Measurements from ENCODE around the gene CCR5. TPM values are rescaled to one million over a fixed set of nuclear protein-coding genes. Genes with fewer than 3 reads are reported as not detected.
"Not testable (repeated sequence)": the region's sequence is repeated elsewhere in the genome, so short reads cannot be mapped to it uniquely, and the experiment has no call there.

The CCR5 gene
- total and polyA plus RNA-seq, 5 donors: 0.27 to 1.7 (median 0.89) TPM

DNA sequence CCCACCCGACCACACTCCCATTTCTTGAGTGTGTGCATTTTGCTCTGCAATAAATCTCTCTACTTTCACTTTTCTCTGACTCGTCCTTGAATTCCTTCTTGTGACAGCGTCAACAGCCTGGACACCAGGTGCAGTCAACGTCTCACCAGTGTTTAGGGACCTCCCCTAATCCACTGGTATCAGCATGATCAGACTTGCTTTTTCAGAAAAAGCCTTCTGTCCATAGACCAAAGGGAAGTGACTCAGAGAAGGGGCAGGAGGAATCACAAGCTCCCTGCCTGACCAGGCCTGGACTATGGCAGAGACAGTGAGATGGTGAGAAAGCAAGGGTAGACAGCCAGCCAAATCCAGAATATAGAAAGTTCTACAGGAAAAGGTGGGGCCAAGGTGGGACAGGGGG lies 15.5 kb downstream of the CCR5 start:
- peak in 1 of 2 donors; percentile 32 for ATAC-seq
- Histone ChIP-seq H3K4me3 (ENCODE audit: low read length) (no peak overlapping the region), H3K9me3 (ENCODE audit: control insufficient read depth, low read length) (no peaks in the 10 kb centered on the region), H3K27ac (ENCODE audit: low read length) (no peak overlapping the region), H3K27me3 (ENCODE audit: control insufficient read depth, insufficient read depth) (no peaks in the 10 kb centered on the region), H3K4me1 (ENCODE audit: control insufficient read depth, insufficient read depth, low read length) (no peaks in the 10 kb centered on the region)
- intact Hi-C loops (cut with DNase I): no loop called here
- 53% methylated on average over 4 of the region's 4 CpGs for WGBS
- no peak for DNase-seq

DNA sequence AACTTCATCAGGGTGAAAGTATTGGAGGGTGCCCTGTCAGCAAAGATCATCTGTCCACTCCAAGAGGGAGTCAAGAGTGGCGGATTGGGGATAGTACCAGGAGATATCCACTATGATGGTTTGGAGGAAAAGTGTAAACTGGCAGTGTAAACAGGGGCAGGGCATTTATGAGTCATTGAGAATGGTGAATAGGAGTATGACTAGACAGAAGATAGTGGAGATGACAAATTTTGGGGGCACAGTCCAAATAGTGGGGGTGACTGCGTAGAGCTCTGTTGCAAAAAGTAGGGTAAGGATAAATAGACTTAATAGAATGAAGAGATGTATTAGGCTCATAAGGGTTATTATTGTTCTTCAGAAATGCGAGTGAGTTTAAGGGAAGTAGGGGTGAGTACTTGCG lies 18.1 kb downstream of the CCR5 start:
- ATAC-seq; H3K4me1 ChIP-seq (ENCODE audit: control insufficient read depth, insufficient read depth, low read length); intact Hi-C loops (cut with DNase I); H3K27me3 ChIP-seq (ENCODE audit: control insufficient read depth, insufficient read depth); DNase-seq; H3K27ac ChIP-seq (ENCODE audit: low read length); H3K4me3 ChIP-seq (ENCODE audit: low read length); H3K9me3 ChIP-seq (ENCODE audit: control insufficient read depth, low read length): not testable (repeated sequence)
- 81% methylated on average over 4 of the region's 4 CpGs for WGBS

DNA sequence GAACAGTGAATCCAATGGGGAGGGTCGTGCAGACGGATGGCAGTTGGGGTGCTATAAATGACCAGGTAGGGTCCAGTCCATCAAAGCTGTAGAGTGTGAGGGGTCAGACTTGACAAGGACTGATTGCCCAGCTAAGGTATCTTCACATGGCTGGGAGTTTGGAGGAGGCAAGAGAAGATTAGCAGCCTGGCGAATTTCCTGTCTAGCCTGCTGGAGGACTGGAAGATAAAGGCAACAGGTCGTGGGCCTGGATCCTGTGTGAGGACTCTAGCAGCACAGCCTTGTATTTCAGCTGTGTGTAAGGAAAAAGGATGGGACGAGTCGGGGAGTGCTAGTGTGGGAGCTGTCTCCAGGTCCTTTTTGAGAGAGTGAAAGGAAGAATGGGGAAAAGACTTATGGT lies 18.6 kb downstream of the CCR5 start:
- Histone ChIP-seq H3K4me3 (ENCODE audit: low read length) (no peak overlapping the region), H3K4me1 (ENCODE audit: control insufficient read depth, insufficient read depth, low read length) (peaks cover 2% of the 10 kb centered on the region), H3K27me3 (ENCODE audit: control insufficient read depth, insufficient read depth) (no peaks in the 10 kb centered on the region), H3K9me3 (ENCODE audit: control insufficient read depth, low read length) (no peaks in the 10 kb centered on the region), H3K27ac (ENCODE audit: low read length) (no peak overlapping the region)
- 63% methylated on average over 6 of the region's 6 CpGs for WGBS
- intact Hi-C loops (cut with DNase I): no loop called here
- DNase-seq: no peak
- ATAC-seq: no peak

DNA sequence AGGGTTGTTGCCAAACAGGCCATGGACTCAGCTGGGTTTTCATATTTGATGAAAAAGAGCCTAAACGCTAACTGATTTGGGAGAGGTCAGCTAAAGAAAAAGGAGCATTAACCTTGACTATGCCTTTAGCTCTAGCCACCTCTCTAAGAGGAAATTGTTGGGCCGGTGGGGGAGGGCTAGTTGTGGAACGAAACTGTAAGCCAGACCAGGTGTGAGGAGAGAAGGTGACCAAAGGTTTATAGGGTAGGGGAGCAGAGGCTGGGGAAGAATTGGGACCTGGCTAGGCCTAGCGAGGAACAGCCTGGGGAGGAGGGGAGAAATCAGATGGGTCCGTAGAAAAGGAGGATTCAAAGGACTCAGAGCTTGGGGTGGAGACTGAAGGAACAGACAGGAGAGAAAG lies 20.8 kb downstream of the CCR5 start:
- H3K27me3 ChIP-seq (ENCODE audit: control insufficient read depth, insufficient read depth); H3K27ac ChIP-seq (ENCODE audit: low read length); DNase-seq; H3K4me1 ChIP-seq (ENCODE audit: control insufficient read depth, insufficient read depth, low read length); ATAC-seq; H3K9me3 ChIP-seq (ENCODE audit: control insufficient read depth, low read length); H3K4me3 ChIP-seq (ENCODE audit: low read length); intact Hi-C loops (cut with DNase I): not testable (repeated sequence)
- 93% methylated on average over 5 of the region's 5 CpGs for WGBS

DNA sequence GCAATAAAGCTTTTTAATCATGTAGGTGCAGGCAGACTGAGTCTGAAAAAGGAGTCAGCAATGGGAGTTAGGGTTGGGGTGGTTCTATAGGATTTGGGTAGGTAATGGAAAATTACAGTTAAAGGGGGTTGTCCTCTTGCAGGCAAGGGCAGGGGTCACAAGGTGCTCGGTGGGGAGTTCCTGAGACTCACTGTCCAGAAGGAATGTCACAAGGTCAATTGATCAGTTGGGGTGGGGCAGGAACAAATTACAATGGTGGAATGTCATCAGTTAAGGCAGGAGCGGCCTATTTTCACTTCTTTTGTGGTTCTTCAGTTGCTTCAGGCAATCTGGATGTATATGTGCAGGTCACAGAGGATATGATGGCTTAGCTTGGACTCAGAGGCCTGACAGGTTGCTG lies 22.3 kb downstream of the CCR5 start:
- no peak overlapping the region for H3K27ac ChIP-seq (ENCODE audit: low read length)
- 84% methylated on average over 2 of the region's 2 CpGs for WGBS
- H3K27me3 ChIP-seq (ENCODE audit: control insufficient read depth, insufficient read depth): no peaks in the 10 kb centered on the region
- intact Hi-C loops (cut with DNase I): no loop called here
- no peak overlapping the region for H3K4me3 ChIP-seq (ENCODE audit: low read length)
- H3K4me1 ChIP-seq (ENCODE audit: control insufficient read depth, insufficient read depth, low read length): peaks cover 2% of the 10 kb centered on the region
- H3K9me3 ChIP-seq (ENCODE audit: control insufficient read depth, low read length): no peaks in the 10 kb centered on the region
- no peak for DNase-seq
- ATAC-seq: no peak

DNA sequence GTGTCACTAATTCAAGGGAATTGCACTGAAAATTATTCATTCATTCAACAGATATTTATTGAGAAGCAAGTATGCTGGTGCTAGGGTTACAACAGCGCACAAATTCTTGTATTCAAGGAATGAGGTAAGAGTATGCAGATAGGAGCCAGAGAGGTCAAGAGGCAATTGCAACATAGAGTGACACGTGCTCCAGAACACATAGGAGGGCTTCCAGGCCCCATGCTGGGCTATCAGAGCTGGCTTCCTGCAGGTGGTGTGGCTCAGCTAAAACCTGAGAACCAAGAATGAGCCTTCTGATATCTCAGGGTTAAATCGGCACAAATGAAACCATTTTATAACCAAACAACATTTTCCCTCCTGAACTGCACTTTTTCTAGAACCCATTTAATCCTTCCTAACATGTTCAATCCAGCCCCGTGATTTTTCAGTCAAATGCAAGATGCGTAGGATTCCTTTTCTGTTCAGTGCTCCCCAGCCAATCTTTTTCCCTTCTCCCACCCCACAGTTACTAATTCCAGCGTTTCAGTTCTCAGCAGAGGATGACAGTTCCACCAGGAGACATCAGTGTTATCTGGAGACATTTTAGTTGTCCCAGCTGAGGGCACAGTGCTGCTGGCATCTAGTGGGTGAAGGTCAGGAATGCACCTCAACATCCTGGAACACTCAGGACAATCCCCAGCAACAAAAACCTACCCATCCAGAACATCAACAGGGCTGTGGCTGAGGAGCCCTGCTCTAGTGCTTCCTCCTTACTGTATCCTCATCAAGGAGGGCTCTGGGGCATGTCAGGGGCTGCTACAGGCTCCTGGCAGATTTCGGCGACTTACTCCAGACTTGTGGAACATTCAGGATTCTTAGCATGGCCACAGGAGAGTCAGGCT lies 23.0 kb downstream of the CCR5 start:
- intact Hi-C loops (cut with DNase I): no loop called here
- H3K9me3 ChIP-seq (ENCODE audit: control insufficient read depth, low read length): no peaks in the 10 kb centered on the region
- DNase-seq (no peak), ATAC-seq (peak; percentile 67 to 69)
- H3K27me3 ChIP-seq (ENCODE audit: control insufficient read depth, insufficient read depth): no peaks in the 10 kb centered on the region
- H3K4me3 ChIP-seq (ENCODE audit: low read length): no peak overlapping the region
- peaks cover 2% of the 10 kb centered on the region for H3K4me1 ChIP-seq (ENCODE audit: control insufficient read depth, insufficient read depth, low read length)
- 68% methylated on average over 8 of the region's 8 CpGs for WGBS
- no peak overlapping the region for H3K27ac ChIP-seq (ENCODE audit: low read length)

DNA sequence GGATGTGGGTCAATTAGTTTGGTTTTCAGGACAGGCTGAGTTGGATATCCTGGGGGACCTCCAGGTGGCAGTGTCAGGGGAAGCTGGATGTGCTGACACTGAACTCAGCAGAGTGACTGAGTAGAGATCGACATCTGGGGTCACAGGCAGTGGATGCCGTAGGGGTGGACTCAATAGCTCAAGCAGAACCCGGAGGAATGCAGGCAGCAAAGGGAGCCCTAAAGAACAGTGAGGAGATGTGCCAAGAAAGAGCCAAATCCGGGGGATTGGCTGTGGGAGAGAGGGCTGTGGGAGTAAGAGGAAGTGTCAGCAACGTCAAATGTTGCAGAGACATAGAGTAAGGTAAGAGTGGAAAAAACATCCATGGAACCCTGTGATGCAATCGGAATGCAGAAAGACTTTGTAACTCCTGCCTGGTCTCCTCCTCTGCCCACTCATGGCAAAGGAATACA lies 24.5 kb downstream of the CCR5 start:
- intact Hi-C loops (cut with DNase I): no loop called here
- DNase-seq (no peak), ATAC-seq (no peak)
- Histone ChIP-seq H3K27ac (ENCODE audit: low read length) (no peak overlapping the region), H3K27me3 (ENCODE audit: control insufficient read depth, insufficient read depth) (no peaks in the 10 kb centered on the region), H3K4me1 (ENCODE audit: control insufficient read depth, insufficient read depth, low read length) (peaks cover 2% of the 10 kb centered on the region), H3K4me3 (ENCODE audit: low read length) (no peak overlapping the region), H3K9me3 (ENCODE audit: control insufficient read depth, low read length) (no peaks in the 10 kb centered on the region)
- WGBS: 47% methylated on average over 6 of the region's 6 CpGs

DNA sequence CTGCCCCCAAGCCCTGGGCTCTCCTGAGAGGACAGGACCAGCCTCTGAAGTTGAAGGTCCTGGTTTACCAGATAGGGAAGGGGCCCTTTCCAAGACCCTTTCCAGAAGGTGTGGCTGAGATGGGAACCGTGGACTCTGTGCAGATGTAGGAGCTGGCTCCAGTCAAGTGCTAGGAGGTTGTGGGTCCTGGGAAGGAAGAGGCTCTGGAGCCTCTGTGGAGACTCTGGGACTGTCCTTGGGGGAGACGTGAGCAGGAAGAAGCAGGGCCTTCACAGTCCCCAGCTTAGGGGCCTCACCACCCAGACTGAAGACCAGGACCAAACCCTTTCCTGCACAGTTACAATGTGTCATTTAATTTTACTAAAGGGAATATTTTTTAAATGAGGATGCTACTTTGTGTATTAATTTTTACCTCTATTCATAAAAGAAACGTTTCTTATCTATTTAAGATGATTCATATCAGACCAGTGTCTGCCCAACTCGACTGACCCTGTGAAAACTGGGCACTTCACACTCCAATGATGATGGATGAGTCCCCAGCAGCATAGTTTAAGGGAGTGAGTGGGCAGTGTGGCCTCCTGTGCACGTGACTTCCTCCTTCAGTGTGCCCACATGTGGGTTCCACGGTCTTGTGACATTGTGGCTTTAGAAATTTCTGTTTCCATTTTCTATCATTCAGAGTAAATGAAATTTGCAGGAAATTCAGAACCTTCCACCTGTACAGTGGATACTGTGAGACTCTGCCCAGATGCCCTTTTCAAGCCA lies 25.2 kb downstream of the CCR5 start:
- H3K27me3 ChIP-seq (ENCODE audit: control insufficient read depth, insufficient read depth): no peaks in the 10 kb centered on the region
- no peaks in the 10 kb centered on the region for H3K9me3 ChIP-seq (ENCODE audit: control insufficient read depth, low read length)
- 62% methylated on average over 6 of the region's 6 CpGs for WGBS
- no peak overlapping the region for H3K4me3 ChIP-seq (ENCODE audit: low read length)
- DNase-seq (no peak), ATAC-seq (no peak)
- intact Hi-C loops (cut with DNase I): no loop called here
- no peak overlapping the region for H3K27ac ChIP-seq (ENCODE audit: low read length)
- peaks cover 2% of the 10 kb centered on the region for H3K4me1 ChIP-seq (ENCODE audit: control insufficient read depth, insufficient read depth, low read length)

DNA sequence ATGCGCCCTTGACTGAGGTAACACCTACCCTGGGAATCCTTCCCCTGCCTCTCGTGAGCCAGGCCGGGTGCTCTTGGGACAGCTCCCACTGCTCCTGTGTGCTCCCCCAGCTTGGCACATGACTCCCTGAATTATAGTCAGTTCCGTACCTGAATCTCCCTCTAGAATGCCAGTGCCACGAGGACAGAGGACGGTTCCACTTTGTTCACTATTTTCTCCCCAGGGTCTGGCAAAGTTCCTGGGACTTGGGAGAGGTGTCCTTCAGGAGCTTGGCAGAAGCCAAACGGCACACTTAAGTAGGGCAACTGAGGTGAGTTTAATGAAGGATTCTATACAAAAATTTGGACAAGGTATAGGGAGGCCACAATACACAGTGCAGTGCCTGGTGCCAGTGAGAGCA lies 26.4 kb downstream of the CCR5 start:
- no peak for ATAC-seq
- no peaks in the 10 kb centered on the region for H3K9me3 ChIP-seq (ENCODE audit: control insufficient read depth, low read length)
- H3K4me3 ChIP-seq (ENCODE audit: low read length): no peak overlapping the region
- no peak overlapping the region for H3K27ac ChIP-seq (ENCODE audit: low read length)
- intact Hi-C loops (cut with DNase I): no loop called here
- H3K27me3 ChIP-seq (ENCODE audit: control insufficient read depth, insufficient read depth): no peaks in the 10 kb centered on the region
- 85% methylated on average over 7 of the region's 7 CpGs for WGBS
- peaks cover 2% of the 10 kb centered on the region for H3K4me1 ChIP-seq (ENCODE audit: control insufficient read depth, insufficient read depth, low read length)
- DNase-seq: no peak

DNA sequence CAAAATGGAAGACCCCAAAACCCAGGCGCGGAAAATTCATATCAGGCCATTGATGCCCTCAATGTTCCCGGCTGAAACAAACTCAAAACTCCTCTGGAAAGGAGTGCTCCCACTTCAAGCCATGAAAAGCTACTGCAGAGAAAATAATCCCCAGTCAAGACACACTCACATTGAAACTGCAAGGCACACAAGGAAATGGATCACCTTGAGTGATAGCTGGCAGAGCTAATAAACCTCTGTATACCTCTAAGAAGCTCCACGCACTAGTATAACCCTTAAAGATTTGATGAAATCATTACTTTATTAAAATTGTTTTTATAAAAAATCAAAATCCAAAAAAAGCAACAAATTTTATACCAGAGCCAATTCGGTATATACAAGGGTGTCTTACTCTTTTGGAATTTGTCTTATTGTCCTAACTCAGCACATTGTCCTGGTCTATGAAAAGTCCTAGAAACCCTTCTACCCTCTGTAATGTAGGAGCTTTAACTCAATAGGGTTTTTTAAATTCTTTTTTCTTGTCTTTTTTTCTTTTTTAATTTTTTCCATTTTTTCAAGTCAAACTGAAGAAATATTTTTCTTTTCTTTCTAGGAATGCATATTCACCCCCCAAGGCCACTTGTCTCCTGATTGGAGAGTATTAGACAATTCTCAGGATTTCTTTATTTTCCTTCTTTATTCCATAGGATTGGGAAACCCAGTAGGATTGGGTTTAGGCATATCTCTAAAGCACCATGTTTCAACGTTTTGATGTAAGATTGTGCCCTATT lies 27.6 kb downstream of the CCR5 start:
- no peak for DNase-seq
- Histone ChIP-seq H3K27ac (ENCODE audit: low read length) (no peak overlapping the region), H3K9me3 (ENCODE audit: control insufficient read depth, low read length) (no peaks in the 10 kb centered on the region), H3K4me1 (ENCODE audit: control insufficient read depth, insufficient read depth, low read length) (peaks cover 2% of the 10 kb centered on the region), H3K27me3 (ENCODE audit: control insufficient read depth, insufficient read depth) (no peaks in the 10 kb centered on the region), H3K4me3 (ENCODE audit: low read length) (no peak overlapping the region)
- ATAC-seq: no peak
- intact Hi-C loops (cut with DNase I): no loop called here
- WGBS: 92% methylated on average over 6 of the region's 6 CpGs

DNA sequence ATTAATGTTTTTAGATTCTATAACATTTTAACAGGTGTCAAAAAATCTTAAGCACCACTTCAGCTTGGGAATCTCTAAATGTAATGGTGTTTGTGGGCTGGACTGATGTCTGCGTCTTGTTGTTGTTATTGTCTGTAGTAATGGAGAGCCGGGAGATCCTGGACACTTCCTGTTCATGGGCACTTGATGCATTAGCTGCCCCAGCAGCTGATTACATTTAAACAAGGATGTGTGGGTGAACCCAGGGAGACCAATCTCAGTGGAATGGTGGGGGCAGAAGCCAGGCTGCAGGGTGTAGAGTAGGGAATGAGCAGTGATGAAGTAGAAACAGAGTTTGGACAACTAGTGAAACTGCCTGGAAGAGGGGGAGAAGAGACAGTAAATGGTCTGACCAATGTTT lies 28.4 kb downstream of the CCR5 start:
- intact Hi-C loops (cut with DNase I): no loop called here
- Histone ChIP-seq H3K27me3 (ENCODE audit: control insufficient read depth, insufficient read depth) (no peaks in the 10 kb centered on the region), H3K4me3 (ENCODE audit: low read length) (no peak overlapping the region), H3K4me1 (ENCODE audit: control insufficient read depth, insufficient read depth, low read length) (no peaks in the 10 kb centered on the region), H3K9me3 (ENCODE audit: control insufficient read depth, low read length) (no peaks in the 10 kb centered on the region), H3K27ac (ENCODE audit: low read length) (no peak overlapping the region)
- no peak for ATAC-seq
- 57% methylated on average over 2 of the region's 2 CpGs for WGBS
- DNase-seq: no peak
